Activated T-cell treated with anti-CD3 and anti-CD28 coated beads, Interleukin-2, amount 50 U/mL, for 72 hours (primary cell): ENCODE results near the gene PRR7. TPM values are rescaled to one million over a fixed set of nuclear protein-coding genes. Genes with fewer than 3 reads are reported as not detected.

Experiments used
- ATAC-seq, 2 donors: fragments of 150-1000 bp; cut with Tn5 transposase; replicated peaks in 1 of 2; 2 replicates each; pipeline ENCODE4 v1.10.0; 2021; ENCODE audit warnings: moderate library complexity in 2 of 2, mild to moderate bottlenecking in 1 of 2
- DNase-seq, 2 donors: peaks; one replicate each; pipeline ENCODE4 v3.0.0; 2021 to 2022; ENCODE audit warnings: mixed read lengths in 1 of 2
- H3K27ac Mint-ChIP-seq: one replicate; pipeline ENCODE4 v1.8.0; 2022; ENCODE audit warnings: mild to moderate bottlenecking, moderate library complexity, mixed read lengths
- H3K27me3 Mint-ChIP-seq: one replicate; pipeline ENCODE4 v1.8.0; 2022; ENCODE audit warnings: low read depth, mixed read lengths
- H3K36me3 Mint-ChIP-seq, 2 donors: one replicate each; pipeline ENCODE4 v1.8.0; 2022; ENCODE audit warnings: mixed read lengths in 2 of 2, mild to moderate bottlenecking in 1 of 2; ENCODE audit not compliant: insufficient read depth in 2 of 2
- H3K4me1 Mint-ChIP-seq: one replicate; pipeline ENCODE4 v1.8.0; 2022; ENCODE audit warnings: low read depth, mixed read lengths
- H3K4me3 Mint-ChIP-seq, 2 donors: one replicate each; pipeline ENCODE4 v1.8.0; 2022; ENCODE audit warnings: mild to moderate bottlenecking in 2 of 2, mixed read lengths in 2 of 2, moderate library complexity in 2 of 2
- H3K9me3 Mint-ChIP-seq, 2 donors: one replicate each; pipeline ENCODE4 v1.8.0; 2022; ENCODE audit warnings: mixed read lengths in 2 of 2
- total RNA-seq, 2 donors: library from RNA; stranded (reverse); gene quantifications; one replicate each; pipeline ENCODE4 v1.2.3, GENCODE V29; 2022

The PRR7 gene
- total RNA-seq, 2 donors from 2014 or later, result 12.1 to 16.0 TPM

DNA sequence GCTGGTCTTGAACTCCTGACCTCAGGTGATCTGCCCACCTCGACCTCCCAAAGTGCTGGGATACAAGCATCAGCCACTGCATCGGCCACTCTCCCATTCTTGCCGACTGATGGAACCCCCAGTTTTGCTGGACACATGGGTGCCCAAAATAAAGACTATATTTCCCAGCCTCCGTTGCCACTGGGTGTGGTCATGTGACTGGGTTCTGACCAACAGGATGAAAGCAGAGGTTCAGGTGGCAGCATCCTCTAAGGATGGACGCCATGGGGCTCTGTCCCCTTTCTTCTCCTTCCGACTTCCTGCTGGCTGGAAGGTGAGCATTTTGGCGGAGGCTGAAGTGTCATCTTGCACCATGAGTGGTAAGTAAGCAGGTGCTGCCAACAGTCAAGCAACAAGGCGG is 40.5 kb downstream of the PRR7 start:
- Mint-ChIP-seq H3K27ac (no peak overlapping the region), H3K36me3 (peaks cover 2 to 6% of the 10 kb centered on the region in 2 donors), H3K27me3 (no peaks in the 10 kb centered on the region), H3K9me3 (no peaks in the 10 kb centered on the region), H3K4me1 (peaks cover 5% of the 10 kb centered on the region), H3K4me3 (no peak overlapping the region)
- DNase-seq, result no peak
- no peak for ATAC-seq

DNA sequence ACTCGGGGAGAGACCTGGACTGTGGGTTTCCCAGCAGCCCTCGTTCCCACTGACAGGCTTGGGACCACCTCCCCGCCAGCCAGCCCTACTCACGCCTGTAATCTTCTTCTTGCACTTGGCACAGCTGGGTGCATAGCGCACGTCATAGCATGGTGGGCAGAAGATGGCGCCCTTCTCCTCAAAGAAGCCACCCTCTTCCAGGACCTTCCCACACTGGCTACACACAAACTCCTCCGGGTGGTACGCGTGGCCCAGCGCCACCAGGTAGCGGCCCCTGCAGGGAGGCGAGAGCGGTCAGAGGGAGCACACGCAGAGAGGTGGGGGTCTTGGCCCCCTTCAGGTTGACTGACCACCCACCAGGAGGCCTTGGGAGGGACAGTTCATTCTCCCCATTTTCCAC is 41.4 kb downstream of the PRR7 start:
- Mint-ChIP-seq H3K36me3 (peaks cover 2 to 6% of the 10 kb centered on the region in 2 donors), H3K4me3 (no peak overlapping the region), H3K27me3 (no peaks in the 10 kb centered on the region), H3K9me3 (no peaks in the 10 kb centered on the region), H3K27ac (no peak overlapping the region), H3K4me1 (peaks cover 2% of the 10 kb centered on the region)
- no peak for ATAC-seq
- no peak for DNase-seq

DNA sequence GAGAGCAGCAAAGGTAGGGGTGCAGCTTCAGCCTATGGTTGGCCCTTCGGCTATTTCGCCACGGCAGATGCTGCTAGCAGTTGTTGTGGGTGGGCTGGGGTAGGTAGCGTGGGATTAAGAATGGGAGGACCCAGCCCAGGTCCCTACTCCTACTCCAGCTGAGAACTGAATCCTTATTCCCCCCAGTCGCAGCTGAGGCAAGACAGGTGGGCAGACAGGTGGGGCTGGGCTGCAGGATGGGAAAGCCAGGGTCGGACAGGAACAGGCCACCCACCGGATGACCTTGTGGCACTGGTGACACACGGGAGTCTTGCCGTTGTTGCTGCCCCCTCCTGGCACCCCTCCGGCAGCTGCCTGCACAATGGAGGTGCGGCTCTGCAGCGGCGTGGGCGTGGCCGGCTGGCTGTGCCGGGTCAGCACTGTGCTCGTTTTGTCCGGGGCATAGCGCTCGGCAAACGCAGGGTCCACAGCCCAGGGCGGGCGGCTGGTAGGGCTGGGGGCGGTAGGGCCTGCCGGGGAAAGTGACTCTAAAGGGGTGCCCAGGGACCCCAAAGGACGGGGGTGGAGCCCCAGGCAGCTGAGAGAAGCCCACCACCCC is 42.6 kb downstream of the PRR7 start:
- Mint-ChIP-seq H3K36me3 (peaks cover 2 to 5% of the 10 kb centered on the region in 2 donors), H3K9me3 (no peaks in the 10 kb centered on the region), H3K27ac (no peak overlapping the region), H3K4me3 (no peak overlapping the region), H3K4me1 (peaks cover 5% of the 10 kb centered on the region), H3K27me3 (no peaks in the 10 kb centered on the region)
- ATAC-seq, result no peak
- DNase-seq, result no peak

DNA sequence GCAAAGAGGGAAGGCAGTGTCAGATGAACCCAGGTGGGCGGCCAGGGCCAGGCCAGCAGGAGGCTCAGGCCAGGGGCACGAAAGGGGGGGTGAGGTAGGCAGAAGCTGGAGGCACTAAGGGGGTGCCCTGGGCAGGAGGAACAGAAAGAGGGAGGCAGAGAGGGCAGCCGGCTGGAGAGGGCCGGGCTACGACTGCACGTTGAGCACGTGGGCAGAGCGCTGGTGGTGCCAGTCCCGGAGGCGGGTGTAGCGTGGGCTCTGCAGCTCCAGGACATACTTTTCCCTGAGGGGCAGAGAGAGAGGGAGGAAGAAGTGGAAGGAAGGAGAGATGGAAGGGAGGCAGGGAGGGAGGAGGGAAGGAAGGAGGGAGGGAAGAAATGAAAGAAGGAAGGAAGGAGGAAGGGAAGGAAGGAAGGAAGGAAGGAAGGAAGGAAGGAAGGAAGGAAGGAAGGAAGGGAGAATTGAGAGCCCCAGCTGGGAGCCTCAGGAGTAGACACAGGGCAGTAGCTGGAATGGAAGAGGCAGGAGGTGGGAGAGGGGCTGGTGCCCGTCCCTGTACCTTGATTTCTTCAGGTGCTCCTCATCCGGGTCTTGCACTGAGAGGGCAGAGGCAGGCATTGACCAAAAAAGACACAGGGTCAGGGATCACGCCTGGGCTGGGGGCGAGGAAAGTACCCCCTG is 43.8 kb downstream of the PRR7 start:
- Mint-ChIP-seq H3K9me3 (no peaks in the 10 kb centered on the region), H3K4me1 (peaks cover 16% of the 10 kb centered on the region), H3K27me3 (no peaks in the 10 kb centered on the region), H3K4me3 (no peak overlapping the region), H3K27ac (no peak overlapping the region), H3K36me3 (peaks cover 2 to 5% of the 10 kb centered on the region in 2 donors)
- ATAC-seq, result no peak
- no peak for DNase-seq

DNA sequence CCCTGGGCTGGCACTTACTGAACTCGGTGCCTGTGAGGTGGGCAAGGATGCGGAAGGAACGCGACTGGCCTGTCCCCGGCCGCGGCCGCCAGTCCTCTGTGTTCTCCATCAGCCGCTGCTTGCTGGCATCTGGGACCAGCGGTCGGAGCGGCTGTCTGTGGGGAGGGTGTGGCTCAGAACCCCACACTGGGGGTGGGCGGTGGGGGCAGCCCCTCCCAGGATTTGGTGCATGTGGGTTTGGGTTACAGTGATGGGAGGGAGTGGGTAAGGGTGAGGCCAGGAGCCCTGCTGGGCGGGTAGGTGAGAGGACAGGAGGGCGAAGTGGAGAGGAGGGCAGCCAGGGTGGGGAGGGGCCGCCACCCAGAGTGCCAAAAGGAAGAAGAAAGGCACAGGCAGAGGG is 44.4 kb downstream of the PRR7 start:
- peaks cover 2 to 5% of the 10 kb centered on the region in 2 donors for H3K36me3 Mint-ChIP-seq
- H3K27ac Mint-ChIP-seq, result no peak overlapping the region
- DNase-seq (no peak), ATAC-seq (no peak)
- H3K9me3 Mint-ChIP-seq, result no peaks in the 10 kb centered on the region
- no peaks in the 10 kb centered on the region for H3K27me3 Mint-ChIP-seq
- H3K4me1 Mint-ChIP-seq, result peaks cover 20% of the 10 kb centered on the region
- no peak overlapping the region for H3K4me3 Mint-ChIP-seq

DNA sequence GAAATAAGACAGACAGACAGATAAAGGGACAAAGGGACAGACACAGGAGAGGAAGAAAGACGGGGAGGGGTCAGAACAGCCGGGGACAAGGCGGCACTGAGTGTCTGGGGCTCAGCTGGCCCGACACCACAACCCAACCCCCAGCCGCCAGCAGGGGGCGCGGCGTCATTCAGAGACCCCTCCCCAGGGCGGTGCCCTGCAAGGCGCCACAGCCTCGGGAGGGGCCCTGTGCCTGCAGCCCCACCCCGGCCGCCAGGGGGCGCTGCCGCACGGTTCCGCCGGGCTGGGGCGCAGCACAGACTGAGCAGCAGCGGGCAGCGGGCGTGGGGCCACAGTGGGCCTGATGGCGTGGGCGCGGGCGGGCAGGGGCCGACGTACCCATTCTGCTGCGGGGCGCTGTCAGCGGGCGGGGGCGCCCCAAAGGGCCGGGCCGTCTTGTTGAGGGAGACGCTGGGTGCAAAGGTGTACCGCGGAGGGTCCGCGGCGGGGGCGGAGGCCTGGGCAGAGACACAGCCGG is 44.9 kb downstream of the PRR7 start:
- Mint-ChIP-seq H3K4me1 (peaks cover 24% of the 10 kb centered on the region), H3K27me3 (no peaks in the 10 kb centered on the region), H3K36me3 (peaks cover 2 to 5% of the 10 kb centered on the region in 2 donors), H3K9me3 (no peaks in the 10 kb centered on the region), H3K4me3 (no peak overlapping the region), H3K27ac (no peak overlapping the region)
- ATAC-seq (peak; percentile 33 to 36), DNase-seq (peak; percentile 54 to 61)

DNA sequence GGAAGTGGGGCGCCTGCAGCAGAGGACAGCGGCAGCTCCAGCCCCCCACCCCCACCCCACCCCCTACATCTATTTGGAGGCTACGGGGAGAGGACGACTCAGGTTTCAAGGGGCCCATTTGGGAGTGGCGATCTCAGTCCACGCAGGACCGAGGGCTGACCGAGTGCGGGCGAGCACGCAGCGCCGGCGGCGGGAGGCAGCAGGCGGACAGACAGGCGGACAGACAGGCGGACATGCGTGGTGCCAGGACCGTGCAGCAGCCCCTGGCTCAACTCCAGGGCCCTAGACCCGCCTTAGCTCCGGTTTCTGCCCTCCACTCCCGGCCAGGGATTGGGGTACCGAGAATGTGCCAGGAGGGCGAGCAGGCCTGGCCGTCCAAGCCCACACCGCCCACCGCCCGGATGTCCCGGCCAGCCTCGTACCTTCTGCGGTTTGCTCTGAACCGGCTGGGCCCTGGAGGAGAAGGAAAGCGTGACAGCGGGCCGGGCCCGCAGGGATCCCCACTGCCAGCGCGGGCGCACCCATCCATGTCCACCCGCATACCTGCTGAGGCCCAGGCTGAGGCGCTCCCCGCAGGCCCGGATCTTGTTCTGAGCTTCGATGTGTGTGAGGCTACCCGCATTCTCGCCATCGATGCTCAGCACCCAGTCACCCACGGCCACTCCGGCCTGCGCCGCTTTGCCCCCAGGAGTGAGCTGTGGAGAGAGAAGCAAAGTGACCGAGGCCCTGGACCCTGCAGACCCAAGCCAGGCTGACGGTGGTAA is 45.6 kb downstream of the PRR7 start:
- Mint-ChIP-seq H3K36me3 (peaks cover 2 to 5% of the 10 kb centered on the region in 2 donors), H3K27me3 (no peaks in the 10 kb centered on the region), H3K9me3 (no peaks in the 10 kb centered on the region), H3K27ac (no peak overlapping the region), H3K4me3 (no peak overlapping the region), H3K4me1 (peaks cover 24% of the 10 kb centered on the region)
- DNase-seq (no peak), ATAC-seq (no peak)

DNA sequence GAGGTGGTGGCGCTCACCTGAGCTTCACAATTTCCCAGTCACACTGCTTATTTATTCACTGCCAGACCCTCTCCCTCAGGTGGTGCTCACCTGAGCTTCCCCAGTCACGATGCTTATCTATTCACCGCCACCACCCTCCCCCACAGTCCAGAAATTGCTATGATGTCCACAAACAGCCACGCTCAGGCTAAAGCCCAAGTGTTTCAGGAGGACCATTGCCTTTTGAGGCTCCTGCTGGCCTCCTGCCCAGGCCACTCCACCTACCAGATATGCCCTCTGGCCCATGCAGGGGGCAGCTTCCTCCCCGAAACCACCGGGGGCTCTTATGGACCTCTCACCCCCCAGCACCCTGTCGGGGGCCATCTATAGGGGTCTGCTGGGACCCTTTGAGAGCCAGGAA is 46.2 kb downstream of the PRR7 start:
- Mint-ChIP-seq H3K9me3 (no peaks in the 10 kb centered on the region), H3K27ac (no peak overlapping the region), H3K27me3 (peaks cover 4% of the 10 kb centered on the region), H3K36me3 (peaks cover 2 to 5% of the 10 kb centered on the region in 2 donors), H3K4me3 (no peak overlapping the region), H3K4me1 (peaks cover 24% of the 10 kb centered on the region)
- DNase-seq (no peak), ATAC-seq (no peak)

DNA sequence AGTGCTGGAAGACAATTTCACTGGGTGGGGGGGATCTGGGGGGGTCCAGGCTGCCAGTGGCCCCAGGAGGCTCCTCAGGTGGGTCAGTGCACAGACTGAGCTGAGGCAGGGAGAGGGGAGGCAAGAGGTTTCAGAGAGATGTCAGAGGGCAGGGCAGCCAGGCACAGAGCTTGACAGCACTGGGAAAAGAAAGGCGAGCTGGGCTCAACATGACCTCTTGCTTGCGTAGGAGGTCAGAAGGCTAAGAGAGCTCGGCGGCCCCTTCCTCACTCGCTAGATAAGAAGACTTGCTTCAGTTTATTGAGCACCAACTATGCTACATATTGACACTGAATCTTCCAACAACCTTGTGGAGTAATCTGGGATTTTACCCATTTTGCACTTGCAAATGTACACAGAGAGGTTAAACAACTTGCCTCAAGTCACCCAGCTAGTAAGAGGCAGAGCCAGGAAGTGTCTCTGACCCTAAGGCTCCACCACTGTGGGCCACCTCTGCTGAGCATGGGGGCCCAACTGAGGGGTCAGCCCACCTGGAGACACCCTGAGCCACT is 47.3 kb downstream of the PRR7 start:
- ATAC-seq (no peak), DNase-seq (no peak)
- peaks cover 32% of the 10 kb centered on the region for H3K4me1 Mint-ChIP-seq
- H3K27me3 Mint-ChIP-seq, result peaks cover 14% of the 10 kb centered on the region
- H3K36me3 Mint-ChIP-seq, result peaks cover 2 to 5% of the 10 kb centered on the region in 2 donors
- no peaks in the 10 kb centered on the region for H3K9me3 Mint-ChIP-seq
- H3K27ac Mint-ChIP-seq, result peak overlapping the region; percentile 66
- H3K4me3 Mint-ChIP-seq, result peak overlapping the region; percentile 65 to 71

DNA sequence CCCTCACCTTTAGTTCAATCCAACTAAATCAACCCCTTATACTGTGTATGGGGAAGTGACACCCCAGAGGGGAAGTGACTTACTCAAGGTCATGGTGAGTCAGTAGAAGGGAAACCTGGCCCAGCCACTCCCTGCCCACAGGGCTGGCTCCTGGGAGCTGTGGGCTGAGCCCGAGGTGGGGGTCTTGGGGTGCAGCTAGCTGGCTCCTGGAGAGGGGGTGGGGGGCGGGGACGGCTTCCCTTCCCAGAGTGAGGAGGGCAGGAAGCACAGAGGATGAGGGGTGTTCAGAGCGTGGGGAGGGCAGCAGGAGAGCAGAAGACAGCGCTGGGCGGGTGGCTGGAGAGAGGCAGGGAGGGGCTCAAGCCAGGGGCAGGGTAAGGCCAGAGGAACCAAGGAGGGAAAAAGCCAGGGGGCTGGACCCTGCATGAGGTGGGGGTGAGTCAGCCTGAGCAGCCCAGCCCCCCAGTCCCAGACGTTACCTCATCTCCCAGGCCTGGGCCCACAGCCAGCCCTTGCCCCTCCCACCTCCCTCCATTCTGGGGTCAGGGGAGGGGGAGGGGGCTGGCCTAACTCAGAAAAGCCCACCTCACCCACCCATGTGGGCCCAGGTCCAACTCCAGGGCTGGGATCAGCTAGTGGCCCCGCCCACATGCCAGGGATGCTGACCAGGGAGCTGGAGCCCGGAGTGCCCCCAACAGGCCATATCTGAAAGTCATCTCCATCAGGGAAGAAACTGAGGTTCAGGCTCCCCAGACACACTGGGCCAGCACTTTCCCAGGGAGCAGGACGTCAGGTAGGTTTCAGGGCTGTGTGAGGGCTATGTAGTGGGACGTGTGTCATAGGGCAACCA is 48.0 kb downstream of the PRR7 start:
- DNase-seq, result peak; percentile 50 to 60
- Mint-ChIP-seq H3K4me3 (peak overlapping the region; percentile 65 to 71), H3K27me3 (peaks cover 21% of the 10 kb centered on the region), H3K9me3 (no peaks in the 10 kb centered on the region), H3K36me3 (peaks cover 2 to 5% of the 10 kb centered on the region in 2 donors), H3K27ac (peak overlapping the region; percentile 66), H3K4me1 (peaks cover 33% of the 10 kb centered on the region)
- peak; percentile 46 to 48 for ATAC-seq

DNA sequence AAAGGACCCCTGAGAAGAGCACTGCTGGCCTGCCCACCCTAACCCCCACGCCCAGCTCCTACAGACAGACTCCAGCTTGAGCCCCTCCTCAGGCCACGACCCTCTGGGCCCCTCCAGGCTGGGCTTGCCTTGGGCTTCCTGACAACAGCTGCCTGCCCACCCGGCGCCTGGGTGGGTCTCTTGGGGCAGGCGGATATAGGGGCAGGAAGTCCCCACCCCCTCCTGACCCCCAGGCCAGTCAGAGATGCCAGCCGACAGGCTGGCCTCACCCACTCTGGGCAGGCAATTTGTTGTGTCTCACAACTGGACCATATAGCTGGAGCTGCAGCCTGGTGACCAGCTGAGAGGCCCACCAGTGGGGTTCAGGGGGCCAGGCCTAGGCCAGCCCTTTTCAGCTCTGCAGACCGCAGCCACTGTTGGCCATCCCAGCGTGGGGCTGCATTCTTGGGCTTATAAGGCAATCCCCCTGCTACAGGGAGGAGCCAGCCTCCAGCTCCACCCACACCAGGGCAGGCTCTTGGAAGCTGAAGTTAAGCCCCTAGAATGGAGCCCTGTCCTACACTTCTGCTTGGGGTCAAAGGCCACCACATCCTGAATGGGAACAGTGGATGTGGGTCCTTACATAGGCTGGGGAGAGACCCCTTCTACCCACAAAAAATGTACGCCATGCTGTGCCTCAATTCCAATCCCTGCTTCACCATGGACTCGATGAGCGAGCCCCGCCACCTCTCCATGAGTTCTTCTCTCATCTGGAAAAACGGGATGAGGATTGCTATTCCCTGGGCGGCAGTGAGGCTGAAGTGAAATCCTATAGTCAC is 48.8 kb downstream of the PRR7 start:
- H3K27me3 Mint-ChIP-seq, result peaks cover 25% of the 10 kb centered on the region

More for the DNA sequence above, 48.8 kb downstream of the PRR7 start:
- peaks cover 33% of the 10 kb centered on the region for H3K4me1 Mint-ChIP-seq
- H3K27ac Mint-ChIP-seq, result no peak overlapping the region
- H3K9me3 Mint-ChIP-seq, result no peaks in the 10 kb centered on the region
- peak overlapping the region; percentile 84 to 85 for H3K4me3 Mint-ChIP-seq
- ATAC-seq (no peak), DNase-seq (peak in 1 of 2 donors; percentile 35)
- peaks cover 2% of the 10 kb centered on the region in 2 donors for H3K36me3 Mint-ChIP-seq
